NCI-H748 (cell line): ENCODE data around the gene PRKCB.

Experiments used
- DNase-seq: peaks from one replicate; lab custom pipeline; 2025; ENCODE audit not compliant: unreplicated experiment; lab: John Stamatoyannopoulos, UW

The PRKCB gene

GRCh38 chr16:23836078-23836403 lies 258 bp downstream of the PRKCB start:
- DNase-seq, result no peak

DNA sequence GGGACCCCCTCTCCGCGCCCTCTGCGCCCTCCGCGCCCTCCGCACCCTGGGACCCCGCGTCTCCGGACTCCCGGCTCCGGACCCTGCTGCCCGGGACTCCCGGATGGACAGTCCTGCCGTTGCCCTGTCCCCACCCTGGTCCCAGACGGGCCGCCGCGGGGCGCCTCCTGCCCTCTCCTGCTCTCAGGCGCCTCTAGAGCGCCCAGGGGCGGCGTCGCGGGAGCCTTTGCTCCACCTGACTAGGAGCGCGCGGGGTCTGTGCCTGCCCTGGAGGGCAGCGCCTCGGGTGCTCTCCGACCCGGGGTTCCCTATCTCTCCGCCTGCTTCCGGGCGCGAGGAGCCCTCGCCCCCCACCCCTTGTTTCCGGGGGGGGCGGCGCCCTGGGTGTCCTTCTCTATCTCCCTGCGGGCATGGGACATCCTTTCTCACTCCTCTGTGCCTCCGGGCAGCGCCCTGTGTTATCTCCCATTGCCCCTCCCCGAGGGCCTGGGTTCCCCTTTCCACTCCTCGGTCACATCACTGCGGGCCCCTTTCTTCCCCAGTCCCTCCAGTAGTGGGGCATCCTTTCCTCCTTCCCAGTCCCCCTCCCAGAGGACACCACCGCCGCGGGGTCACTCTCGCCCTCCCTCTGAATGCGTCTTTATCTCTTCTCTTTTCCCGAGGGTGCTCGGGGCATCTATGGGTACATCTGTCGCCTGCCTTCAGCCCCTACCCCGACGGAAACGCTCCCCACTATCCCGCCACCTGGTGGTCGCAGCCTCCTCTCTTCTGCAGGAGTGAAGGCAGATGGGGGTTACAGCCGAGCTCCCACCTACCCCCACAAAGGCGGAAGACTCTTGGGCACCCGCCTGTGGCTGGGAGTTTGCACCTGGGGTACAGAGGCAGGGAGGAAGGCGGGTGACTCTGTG lies 875 bp downstream of the PRKCB start:
- peak; percentile 10 for DNase-seq

DNA sequence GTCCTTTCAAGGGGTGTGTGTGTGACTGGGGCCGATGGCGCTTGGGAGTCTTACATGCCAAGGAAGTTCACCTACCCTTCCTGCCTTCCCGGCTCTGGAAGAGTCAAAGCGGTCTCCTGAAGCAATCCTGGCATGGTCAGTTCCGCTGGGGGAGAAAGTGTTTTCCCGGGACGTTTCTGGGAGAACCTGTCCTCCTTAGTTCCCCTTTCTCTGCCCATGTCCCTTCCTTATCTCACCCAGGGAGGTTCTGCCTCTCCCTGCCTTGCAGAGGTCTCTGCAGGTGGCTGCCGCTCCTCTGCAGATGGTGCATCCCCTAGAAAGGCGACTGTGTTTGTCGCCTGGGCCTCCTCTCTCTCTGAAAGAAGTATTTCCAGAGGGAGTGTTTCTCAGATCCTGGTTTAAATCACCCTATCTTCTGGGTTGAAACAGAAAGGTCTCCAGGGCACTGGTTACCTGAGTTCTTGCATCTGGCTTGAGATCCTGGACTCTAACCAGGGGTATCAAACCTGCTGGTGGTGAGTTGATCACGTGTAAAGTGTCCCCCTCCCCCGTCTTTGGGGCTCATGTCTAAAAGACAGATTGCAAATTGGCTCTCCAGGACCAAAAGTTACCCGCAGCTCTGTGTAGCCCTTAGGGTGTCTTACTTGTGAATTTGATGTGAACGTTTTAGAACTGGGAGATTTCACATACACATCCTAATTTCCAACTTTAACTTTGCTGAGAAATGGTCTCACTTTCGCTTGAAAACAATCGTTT lies 1.9 kb downstream of the PRKCB start:
- DNase-seq, result no peak

GRCh38 chr16:23838485-23839142 lies 2.8 kb downstream of the PRKCB start:
- DNase-seq, result no peak

DNA sequence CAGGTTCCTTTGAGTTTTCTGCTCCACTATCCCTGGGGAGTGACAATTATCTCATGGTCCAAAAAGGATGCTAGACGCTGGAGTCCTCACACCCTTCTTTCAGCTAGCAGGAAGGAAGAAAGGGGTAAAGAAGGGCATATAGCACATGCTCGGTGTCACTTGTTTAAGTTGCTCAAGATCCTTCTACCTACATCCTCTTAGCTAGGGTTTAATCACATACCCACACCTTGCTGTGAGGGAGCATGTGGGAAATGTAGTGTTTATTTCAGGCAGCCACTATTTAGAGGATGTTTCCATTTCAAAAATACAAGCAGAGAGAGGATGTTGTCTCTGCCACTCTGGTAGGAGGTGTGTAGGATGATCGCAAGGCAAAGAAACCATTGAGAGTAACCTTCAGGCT lies 4.5 kb downstream of the PRKCB start:
- DNase-seq, result no peak

DNA sequence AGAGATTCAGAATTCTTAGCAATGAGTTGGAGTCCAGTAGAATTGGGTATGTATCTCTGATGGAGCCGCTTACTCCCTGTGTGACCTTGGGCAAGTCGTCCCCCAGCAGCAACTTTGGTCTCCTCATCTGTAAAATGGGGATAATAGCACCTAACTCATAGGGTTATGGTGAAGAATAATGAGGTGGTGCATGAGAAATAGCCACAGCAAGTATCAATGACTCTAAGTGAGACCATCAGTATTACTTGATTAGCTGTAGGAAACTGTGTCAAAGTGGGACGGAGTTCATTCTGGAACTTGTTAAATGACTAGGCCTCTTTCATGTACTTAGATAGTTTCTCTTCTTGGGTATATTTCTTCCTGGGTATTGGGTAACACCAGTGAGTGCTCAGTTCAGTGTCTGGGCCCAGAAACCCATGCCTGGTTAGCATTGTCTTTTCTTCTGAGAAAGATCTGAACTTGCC lies 6.4 kb downstream of the PRKCB start:
- no peak for DNase-seq

GRCh38 chr16:23843143-23843542 lies 7.4 kb downstream of the PRKCB start:
- no peak for DNase-seq

DNA sequence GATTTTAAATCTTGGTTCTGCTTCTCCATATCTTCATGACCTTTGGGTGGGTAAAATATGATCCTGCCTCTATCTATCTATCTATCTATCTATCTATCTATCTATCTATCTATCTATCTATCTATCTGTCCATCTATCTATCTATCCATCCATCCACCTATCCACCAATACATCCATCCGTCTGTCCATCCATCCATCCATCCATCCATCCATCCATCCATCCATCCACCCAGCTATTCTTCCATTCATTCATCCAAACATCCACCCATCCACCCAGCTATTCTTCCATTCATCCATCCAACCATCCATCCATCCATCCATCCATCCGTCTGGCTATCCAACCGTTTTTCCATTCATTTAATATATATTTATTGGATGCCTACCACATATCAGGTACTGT lies 11.5 kb downstream of the PRKCB start:
- DNase-seq, result no peak

GRCh38 chr16:23847948-23848347 lies 12.2 kb downstream of the PRKCB start:
- DNase-seq, result no peak

DNA sequence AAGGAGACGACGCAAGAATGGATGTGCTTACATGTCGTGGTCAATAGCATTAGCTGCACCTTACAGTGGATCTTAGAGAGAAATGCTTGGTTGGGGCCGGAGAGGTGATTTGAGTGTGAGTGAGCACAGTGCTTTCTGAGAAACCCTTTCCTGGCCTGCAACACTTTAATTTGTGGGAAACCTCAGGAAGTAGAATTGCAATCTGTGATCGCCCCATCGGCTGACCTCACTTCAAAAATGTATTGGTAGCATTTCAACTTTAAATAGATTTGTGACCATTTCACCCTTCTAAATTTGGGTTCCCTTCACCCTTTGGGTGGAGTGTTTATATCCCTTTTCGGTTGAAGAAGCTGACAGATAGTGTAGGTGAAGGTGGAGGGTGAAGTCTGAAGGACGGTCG lies 13.2 kb downstream of the PRKCB start:
- no peak for DNase-seq

DNA sequence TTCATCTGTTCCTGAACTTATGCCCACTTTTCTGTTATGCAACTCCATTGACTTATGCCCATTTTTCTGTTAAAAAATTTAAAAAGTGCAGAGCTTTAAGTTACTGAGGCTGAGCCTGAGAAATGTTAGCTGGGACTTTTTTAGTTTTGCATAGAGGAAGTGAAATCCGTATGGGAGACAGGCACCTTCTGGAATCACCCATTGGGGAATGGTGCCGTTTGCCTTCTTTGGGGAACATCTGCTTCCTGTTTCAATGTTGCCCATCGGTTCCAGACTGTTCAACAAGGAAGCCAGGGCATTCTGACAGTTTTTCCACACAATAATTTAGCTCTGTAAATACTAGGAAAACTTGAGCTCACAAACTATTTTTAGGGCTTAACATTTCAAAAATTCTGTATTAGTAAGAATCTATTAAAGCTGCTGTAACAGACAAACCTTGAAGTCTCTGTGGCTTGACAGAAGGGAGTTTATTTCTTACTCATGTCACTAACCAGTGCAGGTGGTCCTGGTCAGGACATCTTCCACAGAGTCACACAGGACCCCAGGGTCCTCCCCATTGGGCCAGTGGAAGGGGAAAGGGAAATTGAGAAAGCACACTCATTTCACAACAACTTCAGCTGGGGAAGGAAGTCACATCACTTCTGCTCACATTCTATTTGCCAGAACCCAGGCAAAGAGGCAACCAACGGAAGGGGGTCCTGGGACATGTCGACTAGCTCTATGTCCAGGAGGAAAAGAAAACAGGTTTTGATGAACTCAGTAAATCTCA lies 17.2 kb downstream of the PRKCB start:
- DNase-seq, result no peak

DNA sequence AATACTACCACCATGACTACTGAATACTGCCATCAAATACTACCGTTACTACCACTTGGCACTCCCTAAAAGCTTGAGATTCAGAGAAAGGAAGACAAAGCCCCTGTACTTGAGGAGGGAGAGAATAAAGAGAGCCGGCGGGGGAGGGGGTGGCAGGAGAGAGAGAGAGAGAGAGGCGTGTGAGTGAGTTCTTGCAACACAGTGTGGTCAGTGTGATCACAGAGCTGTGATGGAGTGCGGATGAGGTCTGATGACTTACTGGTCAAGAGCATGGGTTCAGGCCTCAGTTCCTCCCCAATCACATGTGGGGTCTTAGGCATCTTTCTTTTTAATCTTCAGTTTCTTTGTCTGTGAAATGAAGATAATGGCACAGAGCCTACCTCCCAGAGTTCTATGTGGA lies 19.2 kb downstream of the PRKCB start:
- DNase-seq, result no peak

DNA sequence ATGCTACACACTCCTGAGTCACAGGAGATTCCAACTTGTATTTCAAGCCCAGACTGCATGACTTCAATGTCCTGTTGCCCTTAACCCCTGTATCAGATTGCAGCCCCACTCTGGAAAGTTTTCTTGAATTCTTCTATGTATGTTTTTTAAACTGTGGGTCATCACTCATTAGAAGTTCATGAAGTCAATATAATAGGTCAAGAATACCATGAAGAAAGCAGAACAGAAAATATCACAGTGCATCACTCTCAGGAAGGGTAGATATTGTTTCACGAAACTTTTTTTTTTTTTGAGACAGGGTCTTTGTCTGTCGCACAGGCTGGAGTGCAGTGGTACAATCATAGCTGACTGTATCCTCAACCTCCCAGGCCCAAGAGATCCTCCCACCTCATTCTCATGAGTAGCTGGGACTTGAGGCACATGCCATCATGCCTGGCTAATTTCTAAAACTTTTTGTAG lies 20.5 kb downstream of the PRKCB start:
- DNase-seq, result no peak

GRCh38 chr16:23857256-23857880 lies 21.6 kb downstream of the PRKCB start:
- DNase-seq, result no peak

DNA sequence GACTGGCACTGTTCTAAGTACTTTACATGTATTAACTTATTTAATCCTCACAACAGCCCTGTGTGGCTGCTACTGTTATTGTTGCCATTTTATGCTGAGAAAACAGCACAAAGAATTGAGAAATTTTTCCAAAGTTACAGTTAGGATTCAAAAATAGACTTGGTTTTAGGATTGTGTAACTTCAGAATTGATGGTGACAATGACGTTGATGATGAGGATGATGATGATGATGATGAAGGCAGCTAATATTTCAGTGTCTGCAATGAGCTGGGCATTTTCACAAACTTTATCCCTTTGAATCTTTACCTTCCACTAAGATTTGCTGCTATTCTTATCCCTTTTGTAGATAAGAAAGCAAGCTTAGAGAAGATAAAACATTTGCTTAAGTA lies 22.1 kb downstream of the PRKCB start:
- no peak for DNase-seq

GRCh38 chr16:23858542-23858941 lies 22.8 kb downstream of the PRKCB start:
- no peak for DNase-seq

DNA sequence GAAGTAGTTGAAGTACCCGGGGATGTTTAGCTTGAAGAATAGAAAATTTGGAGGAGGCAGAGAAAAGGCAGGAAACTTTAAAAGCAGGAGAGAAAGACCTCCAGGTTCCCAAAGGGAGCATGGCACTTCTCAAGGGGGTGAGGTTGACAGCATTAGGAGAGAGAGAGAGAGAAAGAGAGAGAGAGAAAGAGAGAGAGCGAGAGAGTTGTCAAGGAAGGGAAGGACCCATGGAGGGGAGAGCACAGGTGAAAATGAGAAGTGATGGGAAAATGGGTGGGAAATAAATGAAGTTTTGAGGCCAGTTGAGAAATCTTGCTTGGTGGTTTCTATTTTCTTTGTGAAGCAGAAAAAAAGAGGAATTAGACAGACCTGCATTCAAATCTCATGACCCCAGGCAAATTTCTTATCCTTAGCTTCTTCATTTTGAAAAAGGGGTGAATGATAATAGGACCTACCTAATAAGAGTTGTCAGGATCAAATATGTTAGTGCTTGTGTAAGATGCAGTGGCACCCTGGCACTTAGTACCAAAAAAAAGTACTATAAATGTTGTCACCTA lies 24.0 kb downstream of the PRKCB start:
- DNase-seq, result no peak

DNA sequence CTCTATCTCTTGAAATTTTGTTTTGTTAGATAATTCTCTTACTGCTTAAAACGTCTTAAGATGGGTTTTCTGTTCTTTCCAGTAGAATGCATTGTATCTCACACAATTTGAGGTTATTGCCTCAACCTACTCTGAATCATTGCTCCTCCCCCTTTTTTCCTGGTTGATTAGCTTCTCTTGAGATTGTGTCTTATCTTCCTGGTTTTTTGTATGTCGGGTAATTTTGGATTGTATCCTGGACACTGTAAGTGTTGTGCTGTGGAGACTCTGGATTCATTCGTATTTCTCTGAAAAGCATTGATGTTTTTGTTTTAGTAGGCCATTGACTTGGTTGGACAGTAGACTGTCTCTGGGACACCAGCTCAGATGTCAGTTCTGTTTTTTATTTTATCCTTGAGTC lies 26.1 kb downstream of the PRKCB start:
- DNase-seq, result no peak

DNA sequence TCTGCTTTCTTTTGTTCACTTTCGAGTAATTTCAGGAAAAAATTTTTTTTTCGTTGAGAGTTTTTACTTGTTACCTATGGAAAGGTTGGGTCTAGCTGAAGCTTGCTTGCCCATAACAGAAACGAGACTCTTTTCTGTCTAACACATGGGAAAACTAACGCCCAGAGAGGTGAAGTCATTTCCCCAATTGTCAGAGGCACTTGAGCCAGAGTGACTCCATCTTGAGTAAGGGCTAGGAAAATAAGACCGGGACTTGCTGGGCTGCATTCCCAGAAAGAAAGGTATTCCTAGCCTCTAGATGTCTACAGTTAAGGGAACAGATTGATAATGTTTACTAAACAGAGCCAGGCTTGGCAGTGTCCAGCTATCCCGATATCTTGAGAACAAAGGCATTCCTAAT lies 26.8 kb downstream of the PRKCB start:
- no peak for DNase-seq
